IMR-90 (cell line): Measurements from ENCODE around the gene TOB2. TPM values are rescaled to one million over a fixed set of nuclear protein-coding genes. Genes with fewer than 3 reads are reported as not detected.

Source experiments
- ATAC-seq: fragments of 200-7000 bp; cut with Tn5 transposase; 2 replicates; pipeline ENCODE4 v1.9.1; 2020; ENCODE audit warnings: low read depth, mild to moderate bottlenecking, moderate library complexity
- BruUV-seq: library from RNA; stranded (reverse); fragments of 400-500 nt; replicated peaks from 2 replicates; lab custom pipeline; 2021; lab: Mats Ljungman, UMichigan
- CTCF ChIA-PET: fragments of 300-600 bp; formaldehyde crosslinking; extraction: SDS; loops from one replicate; lab custom pipeline; 2021; ENCODE audit warnings: antibody characterized with exemption; lab: Yijun Ruan, JAX
- POLR2A ChIA-PET: fragments of 300-600 bp; sonication (Branson Sonifier 250); formaldehyde crosslinking; loops from one replicate; lab custom pipeline; 2022; ENCODE audit warnings: antibody characterized with exemption; ENCODE audit not compliant: unreplicated experiment; lab: Charles Lee
- DNase-seq: peaks from one replicate; pipeline ENCODE4 v3.0.0; 2013
- H2AFZ ChIP-seq: replicated peaks from 2 replicates; pipeline ENCODE3; 2013; ENCODE audit warnings: low read length, mild to moderate bottlenecking; ENCODE audit not compliant: poor library complexity
- H2AK5ac ChIP-seq: 2 replicates; pipeline ENCODE4 v1.6.1; 2013; ENCODE audit warnings: low read depth, low read length, inconsistent platforms
- H2AK9ac ChIP-seq: replicated peaks from 2 replicates; pipeline ENCODE3; 2013; ENCODE audit warnings: mild to moderate bottlenecking, low read depth, low read length, moderate library complexity; ENCODE audit not compliant: poor library complexity
- H2BK120ac ChIP-seq: 2 replicates; pipeline ENCODE4 v1.6.1; 2013; ENCODE audit warnings: low read depth, low read length, inconsistent platforms
- H2BK15ac ChIP-seq: 3 replicates; pipeline ENCODE4 v1.6.1; 2013; ENCODE audit warnings: low read depth, low read length, inconsistent platforms
- H2BK20ac ChIP-seq: 2 replicates; pipeline ENCODE4 v1.6.1; 2013; ENCODE audit warnings: low read depth, mild to moderate bottlenecking, inconsistent platforms, low read length, moderate library complexity
- H2BK5ac ChIP-seq: 2 replicates; pipeline ENCODE4 v1.6.1; 2013; ENCODE audit warnings: mild to moderate bottlenecking, low read depth, low read length, inconsistent platforms; ENCODE audit not compliant: poor library complexity, severe bottlenecking
- H3K14ac ChIP-seq: replicated peaks from 2 replicates; pipeline ENCODE4 v1.6.1; 2013; ENCODE audit warnings: low read depth, low read length, inconsistent platforms
- H3K18ac ChIP-seq: 2 replicates; pipeline ENCODE4 v1.6.1; 2013; ENCODE audit warnings: low read depth, low read length, control low read depth
- H3K23ac ChIP-seq: 2 replicates; pipeline ENCODE4 v1.6.1; 2013; ENCODE audit warnings: low read depth, low read length, inconsistent platforms
- H3K27ac ChIP-seq: 2 replicates; pipeline ENCODE4 v1.5.1; 2013; ENCODE audit warnings: mild to moderate bottlenecking, control low read depth, low read length; ENCODE audit not compliant: insufficient read depth
- H3K27me3 ChIP-seq: 2 replicates; pipeline ENCODE4 v1.6.1; 2013; ENCODE audit warnings: low read length; ENCODE audit not compliant: control insufficient read depth, insufficient read depth
- H3K36me3 ChIP-seq: 2 replicates; pipeline ENCODE4 v1.6.1; 2013; ENCODE audit warnings: low read length, mixed read lengths; ENCODE audit not compliant: control insufficient read depth, insufficient read depth
- H3K4ac ChIP-seq: 2 replicates; pipeline ENCODE4 v1.6.1; 2013; ENCODE audit warnings: low read depth, low read length, inconsistent platforms
- H3K4me1 ChIP-seq: 2 replicates; pipeline ENCODE4 v1.6.1; 2013; ENCODE audit warnings: low read length, mixed read lengths; ENCODE audit not compliant: control insufficient read depth, insufficient read depth
- H3K4me2 ChIP-seq: 2 replicates; pipeline ENCODE4 v1.6.1; 2013; ENCODE audit warnings: low read depth, mild to moderate bottlenecking, control low read depth, low read length, moderate library complexity
- H3K4me3 ChIP-seq: 2 replicates; pipeline ENCODE4 v1.5.1; 2013; ENCODE audit warnings: low read depth, mild to moderate bottlenecking, control low read depth, low read length, moderate library complexity; ENCODE audit not compliant: insufficient read depth
- H3K56ac ChIP-seq: 2 replicates; pipeline ENCODE4 v1.6.1; 2013; ENCODE audit warnings: low read length, inconsistent platforms; ENCODE audit not compliant: insufficient read depth; ENCODE audit errors: extremely low read depth
- H3K79me1 ChIP-seq, 2 experiments: 2 replicates each; pipeline ENCODE4 v1.6.1; 2013; ENCODE audit warnings: low read length in 2 of 2, inconsistent platforms in 1 of 2, low read depth in 1 of 2
- H3K9ac ChIP-seq: 2 replicates; pipeline ENCODE4 v1.6.1; 2013; ENCODE audit warnings: low read depth, low read length, control low read depth
- H3K9me1 ChIP-seq: 2 replicates; pipeline ENCODE4 v1.6.1; 2013; ENCODE audit warnings: low read length, inconsistent platforms; ENCODE audit not compliant: insufficient read depth
- H3K9me3 ChIP-seq: 2 replicates; pipeline ENCODE4 v1.6.1; 2013; ENCODE audit warnings: low read length; ENCODE audit not compliant: control insufficient read depth, insufficient read depth
- H4K20me1 ChIP-seq: 2 replicates; pipeline ENCODE4 v1.6.1; 2013; ENCODE audit warnings: low read length, inconsistent platforms; ENCODE audit not compliant: insufficient read depth
- H4K5ac ChIP-seq: 2 replicates; pipeline ENCODE4 v1.6.1; 2013; ENCODE audit warnings: mild to moderate bottlenecking, low read depth, low read length, control low read depth
- H4K8ac ChIP-seq, 2 experiments: 2 replicates each; pipeline ENCODE4 v1.6.1; 2013; ENCODE audit warnings: low read depth in 2 of 2, low read length in 2 of 2, control low read depth in 1 of 2, inconsistent platforms in 1 of 2
- H4K91ac ChIP-seq: 2 replicates; pipeline ENCODE4 v1.6.1; 2013; ENCODE audit warnings: low read depth, low read length, inconsistent platforms; ENCODE audit not compliant: insufficient read depth
- BHLHE40 ChIP-seq: fragments of 150-350 bp; IDR thresholded peaks from 2 replicates; pipeline ENCODE4 v1.6.1; 2016; ENCODE audit warnings: mild to moderate bottlenecking, low read depth, low read length
- CEBPB ChIP-seq: IDR thresholded peaks from 2 replicates; pipeline ENCODE4 v1.6.1; 2012; ENCODE audit warnings: low read depth, low read length, improper control_type of control experiment
- CHD1 ChIP-seq: IDR thresholded peaks from 2 replicates; pipeline ENCODE4 v1.6.1; 2012; ENCODE audit warnings: low read depth, low read length, improper control_type of control experiment
- CTCF ChIP-seq: conservative IDR thresholded peaks from 2 replicates; pipeline ENCODE4 v1.5.1; 2012; ENCODE audit warnings: mild to moderate bottlenecking, low read depth, low read length, improper control_type of control experiment
- MAFK ChIP-seq: IDR thresholded peaks from 2 replicates; pipeline ENCODE4 v1.6.1; 2012; ENCODE audit warnings: low read depth, low read length, improper control_type of control experiment
- MAZ ChIP-seq: IDR thresholded peaks from 2 replicates; pipeline ENCODE4 v1.6.1; 2012; ENCODE audit warnings: low read depth, mild to moderate bottlenecking, low read length, improper control_type of control experiment, moderate library complexity, borderline replicate concordance
- MXI1 ChIP-seq: IDR thresholded peaks from 2 replicates; pipeline ENCODE4 v1.6.1; 2012; ENCODE audit warnings: low read depth, mild to moderate bottlenecking, low read length, moderate library complexity, borderline replicate concordance
- NFE2L2 ChIP-seq: fragments of 150-350 bp; IDR thresholded peaks from 2 replicates; pipeline ENCODE4 v1.6.1; 2016; ENCODE audit warnings: low read depth, mild to moderate bottlenecking, low read length
- POLR2A ChIP-seq: IDR thresholded peaks from 2 replicates; pipeline ENCODE4 v1.6.1; 2012; ENCODE audit warnings: mild to moderate bottlenecking, low read depth, low read length
- RAD21 ChIP-seq: IDR thresholded peaks from 2 replicates; pipeline ENCODE4 v1.6.1; 2012; ENCODE audit warnings: low read length, improper control_type of control experiment
- RFX5 ChIP-seq: IDR thresholded peaks from 2 replicates; pipeline ENCODE4 v1.8.0; 2012; ENCODE audit warnings: low read depth, mild to moderate bottlenecking, low read length, moderate library complexity
- SMC3 ChIP-seq: fragments of 150-350 bp; IDR thresholded peaks from 2 replicates; pipeline ENCODE4 v1.6.1; 2016; ENCODE audit warnings: low read depth, mild to moderate bottlenecking, antibody characterized with exemption, low read length, moderate library complexity
- WGBS, 2 experiments: methylation state at CpG; one replicate each; pipeline versions ENCODE4 v1.1.5 to v1.1.7; 2013; ENCODE audit warnings: missing lambda C conversion rate in 2 of 2; ENCODE audit not compliant: insufficient read length in 1 of 2; ENCODE audit errors: extremely low coverage in 2 of 2; 5-methylcytosine and 5-hydroxymethylcytosine counted together
- dilution Hi-C: fragments of 300-500 bp; cut with HindIII; formaldehyde crosslinking; loops from one replicate; pipeline ENCODE4 v1.14.3; 2018; ENCODE audit warnings: low sequenced_read_pairs; ENCODE audit not compliant: unreplicated experiment
- in situ Hi-C: fragments of 300-500 bp; cut with MboI; formaldehyde crosslinking; loops from 3 replicates; pipeline ENCODE4 v1.14.3; 2019; ENCODE audit warnings: low sequenced_read_pairs, inconsistent platforms, mixed read lengths
- intact Hi-C: fragments of 100-400 bp; cut with micrococcal nuclease; formaldehyde crosslinking; loops from 2 replicates; pipeline ENCODE4 v1.10.0; 2022
- polyA plus RNA-seq, 3 experiments: library from polyadenylated mRNA; depleted of rRNA; stranded (reverse); fragments of >200 nt; gene quantifications; 2 replicates each; pipeline ENCODE4 v1.2.3, GENCODE V29; 2012; ENCODE audit warnings: low replicate concordance in 1 of 3
- total RNA-seq: library from RNA; depleted of rRNA; stranded (reverse); fragments of >200 nt; gene quantifications from 2 replicates; pipeline ENCODE4 v1.2.3, GENCODE V29; 2012

TOB2 gene
- total and polyA plus RNA-seq, 2 of the 4 experiments (the other 2 are of a cell fraction), result 17.4 to 23.3 TPM

GRCh38 chr22:41431656-41432055, 14.9 kb downstream of the TOB2 start:
- ChIA-PET CTCF (no interaction called here), POLR2A (no interaction called here)
- Histone ChIP-seq H3K9me1 (peaks cover 9% of the 10 kb centered on the region), H3K23ac (no peak overlapping the region), H4K8ac (no peak overlapping the region), H4K20me1 (peaks cover 58% of the 10 kb centered on the region), H2BK120ac (no peak overlapping the region), H3K9ac (no peak overlapping the region), H2BK5ac (no peak overlapping the region), H3K79me1 (peaks cover 20 to 56% of the 10 kb centered on the region in 2 experiments), H4K91ac (no peak overlapping the region), H3K27me3 (no peaks in the 10 kb centered on the region), H3K18ac (no peak overlapping the region), H3K14ac (no peak overlapping the region), H3K4me3 (no peak overlapping the region), H3K4me2 (no peak overlapping the region), H2AFZ (no peak overlapping the region), H3K4ac (no peak overlapping the region), H2BK20ac (no peak overlapping the region), H3K36me3 (peaks cover 42% of the 10 kb centered on the region), H2AK5ac (no peak overlapping the region), H2BK15ac (no peak overlapping the region), H3K27ac (no peak overlapping the region), H4K5ac (no peak overlapping the region), H3K4me1 (no peaks in the 10 kb centered on the region), H3K9me3 (no peaks in the 10 kb centered on the region), H2AK9ac (no peak overlapping the region), H3K56ac (no peak overlapping the region)
- DNase-seq (no peak), ATAC-seq (no peak)
- dilution Hi-C loops (no loop called here), in situ Hi-C loops (no loop called here), intact Hi-C loops (no loop called here)
- BruUV-seq, result no TSS peak
- TF ChIP-seq MXI1 (no peak), NFE2L2 (no peak), RFX5 (no peak), BHLHE40 (no peak), MAFK (no peak), RAD21 (no peak), CEBPB (no peak), SMC3 (no peak), CHD1 (no peak), CTCF (no peak), POLR2A (no peak), MAZ (no peak)
- 83% methylated on average over 2 of the region's 6 CpGs; no CpG with 5 or more reads in 1 of the 2 experiments for WGBS, 2 experiments
